ENCODE results near the gene ZNF169. TPM values are rescaled to one million over a fixed set of nuclear protein-coding genes. Genes with fewer than 3 reads are reported as not detected.
A peak's percentile ranks its signal among the peaks of the same experiment; 100 is the strongest.
"Not testable (repeated sequence)": the region's sequence is repeated elsewhere in the genome, so short reads cannot be mapped to it uniquely, and the experiment has no call there.

ZNF169 gene
- 5.5 TPM for total RNA-seq (ENCODE audit: insufficient read depth, low replicate concordance)

DNA sequence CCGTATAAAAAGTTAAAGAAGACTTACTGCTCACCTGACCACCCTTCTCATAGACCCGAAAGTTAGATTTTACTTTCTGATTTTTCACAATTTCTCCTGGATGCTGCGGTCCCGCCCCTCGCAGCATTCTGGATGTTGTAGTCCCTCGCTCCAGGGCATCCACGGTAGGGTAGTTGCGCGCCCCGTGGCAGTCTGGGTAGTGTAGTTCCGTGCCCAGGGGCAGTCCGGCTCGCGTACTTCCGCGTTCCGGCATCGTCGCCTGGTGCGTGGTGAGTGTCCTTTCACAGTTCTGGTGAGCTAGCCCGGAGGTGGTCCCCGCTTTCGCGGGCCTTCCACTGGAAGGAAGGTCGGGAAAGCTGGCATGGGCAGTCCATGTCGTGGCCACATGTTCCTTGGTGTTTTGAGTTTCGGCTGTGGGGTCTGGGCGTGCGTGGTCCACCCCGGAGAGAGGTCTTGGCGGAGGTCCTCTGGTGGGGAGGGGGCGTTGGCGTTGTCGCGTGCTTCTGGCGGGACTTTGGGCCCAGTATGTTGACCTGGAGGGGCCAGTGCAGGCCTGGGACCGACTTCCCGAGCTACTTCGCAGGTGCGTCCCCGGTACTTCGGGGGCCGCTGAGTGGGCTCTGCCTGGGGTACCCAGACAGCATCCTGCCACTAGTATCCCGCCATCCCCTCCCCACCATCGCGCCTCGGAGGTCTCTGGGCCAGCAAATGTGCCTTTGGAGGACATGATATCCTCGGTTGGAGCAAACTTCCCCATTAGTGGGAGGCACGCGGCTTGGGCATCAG is at the start of gene ZNF169:
Gene ZNF169 (plus strand): TSS at position 222 of the 786 bp plus-strand sequence. CDS start 19,515 bp downstream, outside the sequence.
- DNase-seq (ENCODE audit: low spot score) = peak; percentile 93

DNA sequence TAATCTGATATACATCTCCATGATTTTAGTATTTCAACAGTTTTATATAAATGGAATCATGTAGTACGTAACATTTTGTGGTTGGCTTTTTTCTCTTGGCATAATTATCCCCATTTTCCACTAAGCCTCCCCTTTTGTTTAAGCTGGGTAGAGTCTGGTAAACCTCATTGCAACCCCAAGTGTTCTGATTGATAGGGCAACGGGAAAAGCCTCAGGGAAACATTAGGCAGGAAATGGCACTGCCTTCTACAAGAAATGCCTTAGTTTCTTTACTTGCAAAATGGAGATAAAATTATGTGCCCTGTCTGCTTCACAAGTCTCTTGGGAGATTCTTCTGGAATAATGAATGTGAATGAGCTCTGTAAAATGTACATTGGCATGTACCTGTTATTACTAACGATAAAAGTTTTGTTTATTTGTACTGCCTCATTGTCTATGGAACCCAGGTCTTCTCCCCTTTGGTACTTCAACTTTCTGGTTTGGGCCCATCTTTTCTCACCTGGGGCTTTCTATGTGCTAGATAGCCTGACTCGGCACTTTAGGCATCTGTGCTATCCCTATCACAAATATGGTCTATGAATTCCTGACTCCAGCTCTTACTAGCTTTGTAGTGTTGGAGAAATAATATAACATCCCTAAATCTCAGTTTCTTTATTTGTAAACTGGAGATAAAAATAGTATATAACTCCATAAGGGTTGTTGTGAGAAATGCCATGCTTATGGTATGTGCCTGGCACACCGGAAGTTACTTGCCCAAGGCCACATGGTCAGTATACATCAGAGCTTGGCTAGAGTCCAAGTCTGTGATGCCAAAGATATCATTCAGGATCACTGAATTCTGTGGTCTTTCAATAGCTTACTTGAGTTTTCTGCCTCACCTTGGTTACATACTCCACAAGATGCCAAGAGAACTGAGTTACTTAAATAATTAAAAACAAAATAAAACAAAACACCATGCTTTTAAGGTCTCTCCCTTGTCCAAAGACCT is 48.2 kb upstream of the ZNF169 start:
- DNase-seq (ENCODE audit: low spot score) = no peak

DNA sequence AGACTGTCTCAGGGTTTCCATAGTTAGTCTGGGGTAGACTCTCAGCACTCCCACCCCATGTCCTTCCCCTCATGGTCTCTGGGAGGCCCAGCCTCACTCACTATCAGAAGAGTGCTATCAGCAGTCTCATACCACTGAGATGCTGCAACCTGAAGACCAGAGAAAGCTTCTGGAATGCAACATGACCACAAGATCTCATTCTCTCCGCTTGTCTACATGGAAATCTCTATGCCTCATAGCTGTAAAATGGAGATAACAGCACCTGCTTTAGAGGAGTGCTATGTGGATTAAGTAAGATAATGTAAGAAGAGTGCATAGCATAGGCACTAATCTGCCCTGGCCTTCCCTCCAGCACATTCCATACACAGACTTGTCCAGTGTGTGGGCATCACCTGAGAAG is 47.0 kb upstream of the ZNF169 start:
- no peak for DNase-seq (ENCODE audit: low spot score)

DNA sequence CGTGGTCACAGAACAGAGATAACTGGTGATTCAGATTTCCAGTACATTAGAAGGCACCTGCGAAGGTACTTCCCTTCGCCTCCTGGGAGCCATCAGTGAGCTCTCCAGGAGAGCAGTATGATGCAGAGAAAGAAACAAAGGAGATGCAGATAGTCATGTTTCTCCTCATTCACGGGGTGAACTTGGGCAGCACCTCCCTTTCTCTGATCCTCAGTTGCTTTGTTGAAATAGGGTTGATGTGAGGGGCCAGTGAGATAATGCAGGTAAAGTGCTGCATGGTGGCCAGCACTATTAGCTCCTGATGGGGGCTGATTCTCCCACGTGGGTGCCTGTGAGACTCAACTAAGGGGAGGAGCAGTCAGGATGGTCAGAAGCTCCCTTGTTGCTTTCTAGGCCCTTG is 46.6 kb upstream of the ZNF169 start:
- no peak for DNase-seq (ENCODE audit: low spot score)

DNA sequence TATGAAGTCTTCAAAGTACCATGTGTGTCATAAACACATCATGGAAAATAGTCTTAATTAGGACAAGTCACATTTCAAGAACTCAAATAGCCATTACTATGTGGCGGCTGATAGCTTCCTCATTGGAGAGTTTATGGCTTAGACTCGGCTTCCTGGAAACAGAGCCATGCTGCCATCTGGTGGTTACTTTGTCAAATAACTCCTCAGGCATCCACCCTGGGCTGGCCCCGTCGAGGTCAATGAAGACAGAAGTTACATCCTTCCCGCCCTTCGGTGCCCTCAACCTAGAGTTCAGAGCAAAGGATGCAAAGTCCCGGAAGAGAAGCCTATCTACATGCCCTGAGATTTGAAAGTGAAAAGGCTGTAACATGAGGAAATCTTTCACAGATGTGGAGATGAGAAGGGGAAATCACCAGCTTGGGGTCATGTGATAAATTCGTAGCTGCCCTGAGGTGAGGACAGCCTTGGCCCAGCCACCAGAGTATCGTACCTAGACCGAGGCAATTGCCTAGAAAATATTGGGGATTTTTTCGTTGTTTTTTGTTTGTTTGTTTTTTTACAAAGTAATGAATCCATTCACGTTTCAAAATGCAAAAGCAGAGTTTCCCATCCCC is 45.5 kb upstream of the ZNF169 start:
- DNase-seq (ENCODE audit: low spot score) = peak; percentile 79

DNA sequence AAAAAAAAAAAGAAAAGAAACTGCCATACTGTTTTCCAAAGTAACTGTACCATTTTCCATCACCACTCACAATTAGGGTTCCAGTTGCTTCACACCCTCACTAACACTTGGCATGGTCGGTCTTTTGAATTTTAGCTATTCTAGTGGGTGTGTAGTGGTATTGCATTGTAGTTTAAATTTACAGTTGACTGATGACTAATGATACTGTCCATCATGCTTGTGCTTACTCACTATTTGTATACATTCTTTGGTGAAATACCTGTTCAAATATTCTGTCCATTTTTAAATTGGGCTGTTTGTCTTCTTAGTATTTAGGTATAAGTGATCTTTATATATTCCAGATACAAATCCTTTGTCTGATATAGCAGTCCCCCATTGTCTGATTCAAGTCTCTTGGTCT is 36.2 kb upstream of the ZNF169 start:
- no peak for DNase-seq (ENCODE audit: low spot score)

DNA sequence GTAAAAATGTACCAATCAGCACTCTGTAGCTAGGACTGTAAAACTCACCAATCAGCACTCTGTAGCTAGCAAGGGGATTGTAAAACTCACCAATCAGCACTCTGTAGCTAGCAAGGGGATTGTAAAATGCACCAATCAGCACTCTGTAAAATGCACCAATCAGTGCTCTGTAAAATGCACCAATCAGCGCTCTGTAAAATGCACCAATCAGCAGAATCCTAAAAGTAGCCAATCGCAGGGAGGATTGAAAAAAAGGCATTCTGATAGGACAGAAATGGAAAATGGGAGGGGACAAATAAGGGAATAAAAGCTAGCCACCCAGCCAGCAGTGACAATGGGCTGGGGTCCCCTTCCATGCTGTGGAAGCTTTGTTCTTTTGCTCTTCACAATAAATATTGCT is 33.7 kb upstream of the ZNF169 start:
- not testable (repeated sequence) for DNase-seq (ENCODE audit: low spot score)

DNA sequence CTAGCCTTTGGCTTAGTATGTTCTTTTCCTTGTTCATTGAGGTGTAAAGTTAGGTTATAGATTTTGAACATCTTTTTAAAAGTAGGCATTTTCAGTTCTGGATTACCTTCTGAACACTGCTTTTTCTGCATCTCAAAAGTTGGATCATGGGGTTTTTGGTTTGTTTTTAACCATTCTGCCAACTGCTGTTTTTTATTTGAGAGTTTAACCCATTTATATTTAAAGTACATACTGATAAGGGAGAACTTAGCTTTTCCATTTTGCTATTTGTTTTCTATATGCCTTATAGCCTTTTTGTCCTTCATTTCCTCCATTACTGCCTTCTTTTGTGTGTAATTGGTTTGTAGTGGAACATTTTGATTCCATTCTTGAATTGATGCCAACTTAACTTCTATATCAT is 30.5 kb upstream of the ZNF169 start:
- DNase-seq (ENCODE audit: low spot score) = no peak

DNA sequence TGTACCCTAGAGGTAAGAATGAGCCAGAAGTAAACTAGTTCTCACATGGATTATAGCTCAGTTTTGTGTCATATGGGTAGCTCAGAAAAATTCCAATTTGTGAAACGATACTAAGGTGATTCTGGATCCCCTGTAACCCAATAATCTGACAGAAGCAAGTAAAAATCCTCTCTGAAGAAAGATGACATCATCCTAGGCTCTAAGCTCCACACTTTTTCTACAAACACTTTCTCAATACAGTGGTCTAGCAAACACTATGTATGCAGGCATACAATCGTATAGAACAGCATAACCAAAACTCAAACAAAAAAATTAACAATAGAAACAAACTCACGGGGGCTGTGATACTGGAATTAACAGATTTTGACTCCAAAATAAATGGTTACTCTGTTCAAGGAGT is 26.7 kb upstream of the ZNF169 start:
- DNase-seq (ENCODE audit: low spot score) = no peak

DNA sequence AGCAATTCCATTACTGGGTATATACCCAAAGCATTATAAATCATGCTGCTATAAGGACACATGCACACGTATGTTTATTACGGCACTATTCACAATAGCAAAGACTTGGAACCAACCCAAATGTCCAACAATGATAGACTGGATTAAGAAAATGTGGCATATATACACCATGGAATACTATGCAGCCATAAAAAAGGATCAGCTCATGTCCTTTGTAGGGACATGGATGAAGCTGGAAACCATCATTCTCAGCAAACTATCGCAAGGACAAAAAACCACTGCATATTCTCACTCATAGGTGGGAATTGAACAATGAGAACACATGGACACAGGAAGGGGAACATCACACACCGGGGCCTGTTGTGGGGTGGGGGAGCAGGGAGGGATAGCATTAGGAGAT is 18.0 kb upstream of the ZNF169 start:
- not testable (repeated sequence) for DNase-seq (ENCODE audit: low spot score)

DNA sequence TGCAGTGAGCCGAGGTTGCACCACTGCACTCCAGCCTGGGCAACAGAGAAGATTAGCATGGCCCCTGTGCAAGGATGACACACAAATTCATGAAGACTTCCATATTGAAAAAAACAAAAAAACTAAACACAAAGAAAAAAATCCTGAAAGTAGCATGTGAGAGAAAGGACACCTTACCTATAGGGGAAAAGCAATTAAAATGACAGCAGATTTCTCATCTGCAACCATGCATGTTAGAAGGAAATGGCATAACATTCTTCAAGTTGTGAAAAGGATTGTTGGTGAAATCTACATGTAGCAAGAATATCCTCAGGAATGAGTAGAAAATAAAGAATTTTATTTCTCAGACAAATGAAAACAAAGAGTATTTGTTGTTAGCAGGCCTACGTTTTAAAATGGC is 13.4 kb upstream of the ZNF169 start:
- no peak for DNase-seq (ENCODE audit: low spot score)

DNA sequence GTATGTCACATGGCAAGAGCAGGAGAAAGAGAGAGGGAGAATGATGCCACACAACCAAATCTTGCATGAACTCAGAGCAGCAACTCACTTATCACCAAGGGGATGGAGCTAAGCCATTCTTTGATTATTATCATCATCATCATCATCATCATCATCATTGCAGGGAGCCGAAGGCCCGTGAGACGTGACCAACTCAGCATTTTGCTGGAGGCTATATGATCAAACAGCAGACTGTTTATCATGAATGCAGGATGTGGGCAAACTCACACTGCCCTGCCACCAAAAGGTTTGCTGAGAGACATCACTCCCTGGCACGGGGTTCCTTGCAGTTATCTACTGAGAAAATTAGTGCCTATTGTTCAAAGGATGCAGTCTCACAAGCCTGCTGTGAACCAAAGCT is 8.6 kb upstream of the ZNF169 start:
- DNase-seq (ENCODE audit: low spot score) = no peak

DNA sequence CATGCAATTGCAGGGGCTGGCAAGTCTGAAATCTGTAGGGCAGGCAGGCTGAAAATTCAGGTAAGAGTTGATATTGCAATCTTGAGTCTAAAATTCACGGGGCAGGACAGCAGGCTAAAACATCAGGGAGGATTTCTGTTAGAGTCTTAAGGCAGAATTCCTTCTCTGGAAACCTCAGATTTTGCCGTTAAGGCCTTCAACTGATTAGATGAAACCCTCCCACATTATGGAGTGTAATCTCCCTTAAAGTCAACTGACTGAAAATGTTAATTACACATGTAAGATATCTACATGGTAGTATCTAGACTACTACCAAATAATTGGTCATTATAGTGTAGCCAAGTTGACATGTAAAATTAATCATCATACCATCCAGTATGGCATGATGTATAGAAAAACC is 3.1 kb upstream of the ZNF169 start:
- no peak for DNase-seq (ENCODE audit: low spot score)

DNA sequence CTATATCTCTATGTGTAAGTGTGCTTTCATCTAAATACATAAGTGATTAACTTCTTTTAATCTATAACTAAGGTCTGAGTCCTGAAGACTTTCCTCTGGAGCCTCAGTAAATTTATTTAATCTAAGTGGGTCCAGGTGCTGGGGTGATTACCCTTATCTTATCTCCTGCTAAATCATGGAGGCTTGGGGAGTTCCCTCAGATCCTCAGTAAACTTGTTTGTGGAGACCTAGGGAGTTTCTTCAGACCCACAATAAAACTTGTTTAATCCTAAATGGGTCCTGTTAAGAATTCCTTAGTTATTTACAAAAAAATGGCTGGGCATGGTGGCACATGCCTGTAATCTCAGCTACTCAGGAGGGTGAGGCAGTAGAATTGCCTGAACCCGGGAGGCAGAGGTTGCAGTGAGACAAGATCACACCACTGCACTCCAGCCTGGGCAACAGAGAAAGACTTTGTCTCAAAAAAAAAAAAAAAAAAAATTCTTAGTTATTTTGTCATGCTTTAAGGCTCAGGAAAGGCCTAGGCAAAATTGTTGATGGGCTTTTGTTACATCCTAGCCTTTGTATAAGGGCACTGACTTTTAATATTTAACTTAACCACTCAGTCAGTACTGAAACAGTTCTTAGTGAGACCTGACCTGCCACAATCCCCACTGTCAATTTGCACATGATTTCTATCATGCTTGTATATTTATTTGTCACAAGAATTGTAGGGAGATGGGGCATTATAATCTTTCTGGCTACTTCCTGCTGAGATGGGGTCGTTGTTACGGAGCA is 6.7 kb downstream of the ZNF169 start:
- not testable (repeated sequence) for DNase-seq (ENCODE audit: low spot score)

DNA sequence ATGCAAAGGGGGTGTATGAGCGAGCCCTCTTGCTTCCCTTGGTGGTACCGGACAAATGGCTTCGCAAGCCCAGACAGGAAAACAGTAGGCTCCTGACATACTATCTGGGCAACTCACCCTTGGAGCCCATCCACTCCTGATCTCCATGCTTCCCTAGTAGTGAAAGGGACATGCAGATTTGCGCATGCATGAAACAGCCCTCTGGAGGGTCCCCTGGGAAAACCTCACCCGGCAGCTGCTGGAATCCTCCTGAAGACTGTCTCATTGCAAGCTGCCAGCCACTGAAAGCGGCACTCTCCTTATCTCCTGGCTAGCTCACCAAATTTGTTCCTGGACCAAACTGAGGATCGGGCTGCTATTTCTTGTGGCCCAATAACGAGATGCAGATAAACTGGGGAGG is 10.2 kb downstream of the ZNF169 start:
- no peak for DNase-seq (ENCODE audit: low spot score)

DNA sequence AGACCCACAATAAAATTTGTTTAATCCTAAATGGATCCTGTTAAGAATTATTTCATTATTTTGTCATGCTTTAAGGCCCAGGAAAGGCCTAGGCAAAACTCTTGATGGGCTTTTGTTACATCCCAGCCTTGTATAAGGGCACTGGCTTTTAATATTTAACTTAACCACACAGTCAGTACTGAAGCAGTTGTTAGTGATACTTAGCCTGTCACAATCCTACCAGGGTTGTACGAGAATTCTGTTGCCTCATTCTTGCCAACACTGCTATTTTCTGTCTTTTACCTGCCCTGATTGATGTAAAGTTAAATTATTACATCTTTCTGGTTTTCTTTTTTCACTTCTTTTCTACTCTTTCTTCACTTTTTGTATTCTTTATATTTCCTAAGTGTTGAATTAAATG is 10.9 kb downstream of the ZNF169 start:
- no peak for DNase-seq (ENCODE audit: low spot score)

DNA sequence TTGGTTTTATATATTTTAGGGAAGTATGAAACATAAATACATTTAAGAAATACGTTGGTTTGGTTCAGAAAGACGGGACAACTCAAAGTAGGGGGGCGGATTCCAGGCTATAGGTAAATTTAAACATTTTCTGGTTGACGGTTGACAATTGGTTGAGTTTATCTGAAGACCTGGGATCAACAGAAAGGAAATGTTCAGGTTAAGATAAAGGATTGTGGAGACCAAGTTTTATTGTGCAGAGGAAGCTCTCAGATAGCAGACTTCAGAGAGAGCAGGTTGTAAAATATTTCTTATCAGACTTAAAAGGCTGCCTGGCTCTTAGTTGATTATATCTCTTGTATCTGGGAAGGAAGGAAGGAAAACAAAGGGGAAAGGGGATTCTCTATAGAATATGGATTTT is 17.9 kb downstream of the ZNF169 start:
- DNase-seq (ENCODE audit: low spot score) = not testable (repeated sequence)

DNA sequence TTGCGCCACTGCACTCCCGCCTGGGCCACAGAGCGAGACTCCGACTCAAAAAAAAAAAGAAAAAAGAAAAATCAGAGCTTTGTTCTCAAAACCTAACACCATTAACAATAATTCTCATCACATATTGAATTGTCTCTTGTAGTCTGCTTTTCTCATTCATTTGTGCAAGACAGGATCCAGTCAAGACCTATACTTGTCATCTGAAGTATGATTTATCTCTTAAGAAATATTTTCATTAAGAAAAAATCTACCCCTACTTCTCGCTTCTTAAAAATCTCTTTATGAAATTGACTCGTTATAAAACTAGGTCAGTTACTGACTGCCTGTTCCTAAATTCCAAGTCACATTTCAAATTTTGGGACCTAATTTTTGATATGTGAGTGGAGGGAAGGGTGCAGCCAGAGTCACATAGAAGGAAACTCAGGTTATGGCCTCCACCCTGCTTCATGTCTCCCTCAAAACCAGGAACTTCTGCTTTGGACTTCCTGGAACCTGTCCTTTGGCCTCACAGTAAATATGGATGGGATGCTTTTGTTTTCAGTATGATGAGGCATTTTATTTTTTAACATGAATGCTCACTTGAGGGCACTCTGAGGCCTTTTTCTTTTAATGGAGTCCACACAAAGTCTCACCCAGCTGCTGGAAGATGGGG is 18.9 kb downstream of the ZNF169 start:
- no peak for DNase-seq (ENCODE audit: low spot score)

DNA sequence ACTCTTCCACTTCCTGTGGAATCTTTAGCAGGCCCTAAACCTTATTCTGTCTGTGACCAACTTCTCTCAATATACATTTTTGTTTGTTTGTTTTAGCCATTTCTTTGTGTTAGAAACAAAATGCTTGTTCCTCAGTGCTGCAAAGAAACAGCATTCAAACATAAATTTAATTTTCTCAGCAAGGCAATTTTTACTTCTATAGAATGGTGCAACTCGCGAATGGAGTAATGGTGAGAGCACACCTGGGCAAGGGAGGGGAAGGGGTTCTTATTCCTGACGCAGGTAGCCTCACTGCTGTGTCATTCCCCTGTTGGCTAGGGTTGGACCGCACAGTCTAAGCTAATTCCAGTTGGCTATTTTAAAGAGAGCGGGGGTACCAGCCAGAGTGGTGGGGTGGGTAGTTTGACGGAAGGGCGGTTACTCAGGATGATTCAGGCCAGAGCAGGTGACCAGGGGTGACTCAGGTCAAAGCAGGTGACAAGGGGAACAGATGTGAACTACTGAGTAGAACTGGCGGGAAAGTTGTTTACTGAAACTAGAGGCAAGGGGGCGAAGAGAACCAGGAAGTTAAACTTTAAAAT is 21.4 kb downstream of the ZNF169 start:
- no peak for DNase-seq (ENCODE audit: low spot score)

DNA sequence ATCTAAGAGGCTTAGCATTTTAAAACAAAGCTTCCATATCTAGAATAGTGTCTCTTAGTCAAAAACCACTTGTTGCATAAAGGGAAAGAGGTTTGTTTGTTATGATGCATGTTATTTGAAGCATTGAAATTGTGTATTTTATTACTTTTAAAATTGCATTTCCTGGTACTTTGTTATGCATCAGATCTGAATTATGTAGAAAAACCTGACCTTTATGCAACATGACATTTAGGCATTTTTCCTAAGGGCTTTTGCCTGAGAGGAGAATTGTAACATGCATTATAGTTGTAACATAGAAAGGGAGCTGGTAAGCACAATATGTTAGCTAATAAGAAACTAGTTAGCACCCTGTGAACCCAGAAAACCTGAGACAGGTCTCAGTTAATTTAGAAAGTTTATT is 22.0 kb downstream of the ZNF169 start:
- DNase-seq (ENCODE audit: low spot score) = no peak
